Measurements from ENCODE around the gene HHLA2.

The HHLA2 gene

GRCh38 chr3:108394016-108394415 lies 97.7 kb downstream of the HHLA2 start:
- no peak for DNase-seq

- DNase-seq = no peak
These were observed 98.2 kb downstream of the HHLA2 start for GRCh38 chr3:108394563-108394962.

- no peak for DNase-seq
These were observed 100.0 kb downstream of the HHLA2 start for GRCh38 chr3:108396336-108396735.

- DNase-seq = no peak
These were observed 102.2 kb downstream of the HHLA2 start for GRCh38 chr3:108398510-108398909.

GRCh38 chr3:108401836-108402235 lies 105.5 kb downstream of the HHLA2 start:
- DNase-seq = no peak

GRCh38 chr3:108403198-108403597 lies 106.8 kb downstream of the HHLA2 start:
- DNase-seq = no peak

GRCh38 chr3:108403686-108404345 lies 107.5 kb downstream of the HHLA2 start:
- DNase-seq = no peak

- DNase-seq = no peak
These were observed 108.0 kb downstream of the HHLA2 start for GRCh38 chr3:108404368-108404767.

- DNase-seq = no peak
These were observed 109.8 kb downstream of the HHLA2 start for GRCh38 chr3:108406063-108406660.

GRCh38 chr3:108406661-108407206 lies 110.4 kb downstream of the HHLA2 start:
- no peak for DNase-seq

- no peak for DNase-seq
These were observed 111.5 kb downstream of the HHLA2 start for GRCh38 chr3:108407886-108408285.

- no peak for DNase-seq
These were observed 112.8 kb downstream of the HHLA2 start for GRCh38 chr3:108408883-108409799.

GRCh38 chr3:108409800-108410178 lies 113.4 kb downstream of the HHLA2 start:
- DNase-seq = no peak

GRCh38 chr3:108410531-108410984 lies 114.2 kb downstream of the HHLA2 start:
- no peak for DNase-seq

GRCh38 chr3:108412121-108412750 lies 115.9 kb downstream of the HHLA2 start:
- no peak for DNase-seq

GRCh38 chr3:108414007-108414406 lies 117.7 kb downstream of the HHLA2 start:
- no peak for DNase-seq

GRCh38 chr3:108415661-108416060 lies 119.3 kb downstream of the HHLA2 start:
- no peak for DNase-seq

GRCh38 chr3:108416111-108416869 lies 119.9 kb downstream of the HHLA2 start:
- no peak for DNase-seq

- DNase-seq = no peak
These were observed 124.6 kb downstream of the HHLA2 start for GRCh38 chr3:108420926-108421325.
